ENCODE results near the gene FCER1G.
A peak's percentile ranks its signal among the peaks of the same experiment; 100 is the strongest.
"Not testable (repeated sequence)": the region's sequence is repeated elsewhere in the genome, so short reads cannot be mapped to it uniquely, and the experiment has no call there.

The FCER1G gene

DNA sequence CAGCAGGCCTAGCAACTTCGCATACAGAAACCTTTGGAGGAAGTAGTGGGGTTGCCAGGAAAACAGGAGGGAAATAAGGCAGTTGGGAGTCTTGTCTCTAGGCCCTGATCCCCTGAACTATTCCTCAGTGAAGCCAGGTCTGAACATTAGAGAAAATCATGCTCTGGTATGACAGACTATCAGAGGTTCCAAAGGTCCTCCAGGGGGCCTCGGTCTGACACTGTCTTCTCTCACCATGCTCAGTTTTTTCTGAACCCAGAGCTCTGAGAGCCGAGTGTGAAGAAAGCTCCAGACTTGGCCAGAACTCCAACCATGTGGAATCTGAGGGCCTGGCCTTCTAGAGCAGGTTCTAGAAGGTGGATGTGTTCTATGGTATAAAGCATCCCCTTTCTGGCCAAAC, 14.8 kb downstream of the FCER1G start:
- DNase-seq (ENCODE audit: low spot score): no peak

GRCh38 chr1:161230762-161231161, 15.7 kb downstream of the FCER1G start:
- no peak for DNase-seq (ENCODE audit: low spot score)

DNA sequence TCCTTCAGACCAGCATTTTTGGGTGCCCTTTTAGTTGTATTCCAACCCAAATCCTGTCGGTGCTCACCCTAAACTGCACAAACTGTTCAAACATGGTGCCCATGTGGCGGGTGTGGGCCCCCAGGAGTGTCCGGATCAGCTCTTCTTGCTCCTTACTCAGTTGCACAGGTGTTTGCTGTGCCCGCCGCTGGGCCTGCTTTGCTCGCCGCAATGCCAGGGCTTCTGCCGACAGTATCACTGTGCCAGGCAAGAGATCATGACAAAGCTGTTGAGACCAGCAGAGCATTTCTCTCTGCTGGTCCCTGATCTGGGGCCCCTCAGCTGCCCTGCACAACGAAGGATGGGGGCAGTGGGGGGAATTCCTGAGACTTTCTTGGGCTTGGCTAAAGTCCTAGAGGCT, 18.0 kb downstream of the FCER1G start:
- DNase-seq (ENCODE audit: low spot score): no peak

DNA sequence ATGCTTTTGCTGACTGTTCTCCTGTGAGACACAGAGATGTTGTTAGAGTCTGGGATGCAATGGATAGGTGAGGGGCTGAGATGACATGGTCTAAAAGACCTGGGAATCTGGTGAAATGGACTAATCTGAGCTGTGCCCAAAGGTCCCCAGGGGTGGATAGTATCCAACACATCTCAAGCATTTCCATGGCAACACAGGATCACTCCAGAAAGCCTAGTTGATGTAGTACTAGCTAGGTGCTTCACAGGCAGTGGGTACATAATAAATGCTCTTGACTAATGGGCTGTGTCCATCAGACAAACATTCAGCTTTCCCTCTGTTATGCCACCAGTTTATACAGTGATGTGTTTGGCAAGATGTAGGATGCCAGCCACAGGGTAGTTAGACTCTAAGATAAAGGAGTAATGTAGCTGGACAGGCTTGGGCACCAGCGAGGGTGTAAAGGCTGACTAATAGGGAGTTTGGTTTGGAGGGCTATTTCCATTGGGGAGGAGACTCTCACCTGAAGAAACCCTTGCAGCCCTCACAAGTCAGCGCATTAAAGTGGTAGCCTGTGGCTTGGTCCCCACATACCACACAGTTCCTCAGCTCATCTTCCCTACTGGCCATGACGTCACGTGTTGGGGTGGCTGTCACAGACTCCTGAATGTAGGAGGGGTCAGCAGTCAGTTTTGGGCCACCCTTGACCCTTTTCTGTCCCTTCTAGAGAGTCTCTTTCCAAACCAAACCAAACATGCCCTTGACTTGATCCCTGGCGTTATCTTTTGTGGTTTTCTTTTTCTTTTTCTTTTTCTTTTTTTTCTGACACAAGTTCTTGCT, 21.1 kb downstream of the FCER1G start:
- DNase-seq (ENCODE audit: low spot score): no peak

- DNase-seq (ENCODE audit: low spot score): peak; percentile 46
Observed at GRCh38 chr1:161238039-161238473, 23.0 kb downstream of the FCER1G start, which contains the start of gene NR1I3. Gene NR1I3 (minus strand): TSS chr1:161238203. CDS start chr1:161236565, 1,638 bp downstream.

DNA sequence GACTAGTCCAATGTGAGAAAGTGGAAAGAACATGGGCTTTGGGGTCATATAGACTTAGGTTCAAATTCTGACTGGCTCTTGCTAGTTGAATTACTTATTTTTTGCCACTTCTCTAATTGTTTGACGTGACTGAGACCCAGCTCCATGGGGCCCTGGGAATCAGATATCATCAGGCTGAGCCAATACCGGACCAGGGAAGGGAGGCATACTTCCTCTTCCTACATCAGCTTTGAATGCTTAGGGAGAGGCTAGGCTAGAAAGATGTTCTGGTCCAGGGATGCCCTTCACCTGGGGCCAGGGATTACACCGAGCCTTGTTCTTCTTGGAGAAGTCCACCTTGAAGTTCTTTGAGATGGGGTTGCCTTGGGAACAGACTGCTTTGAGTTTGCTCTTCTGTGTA, 26.6 kb downstream of the FCER1G start:
- DNase-seq (ENCODE audit: low spot score): no peak

DNA sequence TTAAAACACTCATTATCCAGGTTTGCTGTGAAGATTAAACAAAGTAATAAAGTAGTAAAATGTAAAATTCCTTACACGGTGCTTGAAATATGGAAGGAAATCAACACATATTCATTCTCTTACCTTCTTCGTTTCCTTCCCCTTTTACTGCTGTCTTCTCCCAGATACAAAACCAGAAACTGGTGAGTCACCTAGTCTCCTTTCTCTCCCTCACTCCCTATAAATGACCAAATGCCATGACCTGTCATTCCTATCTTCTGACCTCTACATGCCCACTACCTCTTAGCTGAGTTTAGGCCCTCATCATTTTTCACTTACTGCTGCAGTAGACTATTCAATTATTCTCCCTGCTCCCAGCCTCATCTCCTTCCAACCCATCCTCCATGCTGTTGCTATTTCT, 27.2 kb downstream of the FCER1G start:
- no peak for DNase-seq (ENCODE audit: low spot score)

DNA sequence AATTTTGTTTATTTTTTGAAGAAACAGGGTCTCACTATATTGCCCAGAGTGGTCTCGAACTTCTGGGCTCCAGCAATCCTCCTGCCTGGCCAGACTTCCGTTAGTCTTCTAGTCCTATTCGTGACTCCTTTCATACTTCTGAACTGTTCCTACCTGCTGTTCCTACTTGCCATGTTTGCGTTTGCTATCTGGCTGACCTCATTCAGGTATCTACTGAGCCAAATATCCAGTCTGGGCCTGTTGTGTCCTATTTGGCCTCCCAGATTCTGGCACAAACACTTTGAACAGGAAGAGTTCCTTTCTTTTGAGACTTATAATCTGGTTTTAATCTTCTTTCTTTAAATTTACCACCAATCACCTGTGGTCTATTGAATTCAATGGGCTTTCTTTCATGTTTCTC, 29.8 kb downstream of the FCER1G start:
- no peak for DNase-seq (ENCODE audit: low spot score)

DNA sequence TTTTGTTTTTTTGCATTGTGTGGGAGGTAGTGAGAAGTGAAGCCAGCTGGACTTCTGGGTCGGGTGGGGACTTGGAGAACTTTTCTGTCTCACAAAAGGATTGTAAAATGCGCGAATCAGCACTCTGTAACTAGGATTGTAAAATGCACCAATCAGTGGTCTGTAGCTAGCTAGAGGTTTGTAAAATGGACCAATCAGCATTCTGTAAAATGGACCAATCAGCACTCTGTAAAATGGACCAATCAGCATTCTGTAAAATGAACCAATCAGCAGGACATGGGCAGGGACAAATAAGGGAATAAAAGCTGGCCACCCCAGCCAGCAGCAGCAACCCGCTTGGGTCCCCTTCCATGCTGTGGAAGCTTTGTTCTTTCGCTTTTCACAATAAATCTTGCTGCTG, 35.0 kb downstream of the FCER1G start:
- DNase-seq (ENCODE audit: low spot score): not testable (repeated sequence)

DNA sequence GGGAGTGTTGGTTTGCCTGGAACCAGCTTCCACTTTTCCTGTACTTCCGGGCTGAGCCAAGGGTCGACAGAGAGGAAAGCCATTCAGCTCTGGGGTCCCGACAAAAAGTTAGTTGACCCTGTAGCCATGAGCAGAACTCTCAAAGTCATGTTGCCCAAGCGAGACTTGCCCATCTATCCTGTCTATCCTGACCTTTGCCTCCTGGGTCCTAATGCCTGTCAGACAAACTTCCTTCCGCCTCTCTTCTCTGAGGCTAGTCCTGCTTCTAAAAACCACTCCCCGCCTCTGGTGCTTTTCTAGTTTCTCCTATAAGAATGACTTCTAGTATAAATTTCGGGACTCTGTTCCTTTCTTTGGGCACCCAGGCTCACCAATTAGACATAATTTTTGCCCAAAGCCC, 35.7 kb downstream of the FCER1G start:
- DNase-seq (ENCODE audit: low spot score): no peak

- DNase-seq (ENCODE audit: low spot score): no peak
Observed at GRCh38 chr1:161251579-161251978, 36.5 kb downstream of the FCER1G start.

DNA sequence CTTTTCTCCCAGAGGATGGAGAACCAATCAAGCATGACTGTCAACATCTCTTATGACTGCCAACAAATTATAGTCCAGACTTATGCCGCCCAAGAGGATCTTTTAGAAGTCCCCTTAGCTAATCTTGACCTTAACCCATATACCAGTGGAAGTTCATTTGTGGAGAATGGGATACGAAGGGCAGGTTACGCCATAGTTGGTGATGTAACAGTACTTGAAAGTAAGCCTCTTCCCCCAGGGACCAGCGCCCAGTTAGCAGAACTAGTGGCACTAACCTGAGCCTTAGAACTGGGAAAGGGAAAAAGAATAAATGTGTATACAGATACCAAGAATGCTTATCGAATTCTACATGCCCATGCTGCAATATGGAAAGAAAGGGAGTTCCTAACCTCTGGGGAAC, 40.2 kb downstream of the FCER1G start:
- DNase-seq (ENCODE audit: low spot score): not testable (repeated sequence)

- not testable (repeated sequence) for DNase-seq (ENCODE audit: low spot score)
Observed at GRCh38 chr1:161255955-161256520, 40.9 kb downstream of the FCER1G start.

- DNase-seq (ENCODE audit: low spot score): not testable (repeated sequence)
Observed at GRCh38 chr1:161257109-161257508, 42.0 kb downstream of the FCER1G start.

DNA sequence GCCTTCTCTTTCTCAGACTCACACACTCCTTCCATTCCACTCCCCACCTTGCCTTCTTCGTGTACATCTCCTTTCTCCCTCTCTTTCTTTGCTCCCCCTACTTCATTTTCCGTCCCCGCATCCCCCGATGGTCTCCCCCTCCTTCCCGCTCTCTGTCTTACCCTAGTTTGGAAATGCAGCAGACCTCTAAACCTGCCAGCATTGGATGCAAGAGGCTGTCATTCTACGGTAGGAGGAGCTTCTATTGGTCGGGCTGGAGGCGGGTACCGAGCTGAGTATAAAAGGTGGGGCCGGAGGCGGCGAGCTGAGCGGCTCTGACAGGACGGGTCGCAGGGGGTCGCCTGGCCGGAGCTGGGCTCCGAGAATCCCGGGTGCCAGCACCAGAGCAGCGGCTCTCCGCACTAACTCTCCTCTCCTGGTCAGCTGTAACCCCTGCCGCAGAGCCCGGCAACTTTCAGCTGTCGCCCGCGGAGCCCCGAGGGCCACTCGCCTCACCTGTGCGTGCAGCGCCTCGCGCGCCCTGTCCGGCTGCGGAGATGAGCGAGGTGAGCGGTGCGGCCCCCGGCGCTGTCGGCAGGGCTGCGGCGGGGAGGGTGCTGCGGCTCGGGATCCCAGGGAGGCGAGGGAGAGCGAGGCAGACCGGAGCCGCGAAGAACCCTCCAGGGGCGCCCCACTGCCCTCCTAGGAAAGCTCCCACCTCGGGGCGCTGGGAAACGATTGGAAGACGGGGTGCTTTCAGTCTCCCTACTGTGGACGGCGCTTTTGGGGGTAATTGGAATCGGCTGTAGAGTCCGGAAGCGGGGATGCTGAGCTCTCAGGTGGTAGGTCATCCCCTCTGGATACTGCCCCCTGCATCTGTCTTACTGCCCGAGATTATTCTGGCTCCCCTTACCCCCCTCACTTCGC, 43.6 kb downstream of the FCER1G start, which contains the start of gene PCP4L1:
Gene PCP4L1, plus strand, starts transcription at position 307 of the 906 bp plus-strand sequence. Its CDS starts 230 bp downstream, at position 537.
- peak; percentile 62 for DNase-seq (ENCODE audit: low spot score)

- DNase-seq (ENCODE audit: low spot score): no peak
Observed at GRCh38 chr1:161259345-161259702, 44.2 kb downstream of the FCER1G start.

GRCh38 chr1:161259765-161260164, 44.7 kb downstream of the FCER1G start:
- no peak for DNase-seq (ENCODE audit: low spot score)

DNA sequence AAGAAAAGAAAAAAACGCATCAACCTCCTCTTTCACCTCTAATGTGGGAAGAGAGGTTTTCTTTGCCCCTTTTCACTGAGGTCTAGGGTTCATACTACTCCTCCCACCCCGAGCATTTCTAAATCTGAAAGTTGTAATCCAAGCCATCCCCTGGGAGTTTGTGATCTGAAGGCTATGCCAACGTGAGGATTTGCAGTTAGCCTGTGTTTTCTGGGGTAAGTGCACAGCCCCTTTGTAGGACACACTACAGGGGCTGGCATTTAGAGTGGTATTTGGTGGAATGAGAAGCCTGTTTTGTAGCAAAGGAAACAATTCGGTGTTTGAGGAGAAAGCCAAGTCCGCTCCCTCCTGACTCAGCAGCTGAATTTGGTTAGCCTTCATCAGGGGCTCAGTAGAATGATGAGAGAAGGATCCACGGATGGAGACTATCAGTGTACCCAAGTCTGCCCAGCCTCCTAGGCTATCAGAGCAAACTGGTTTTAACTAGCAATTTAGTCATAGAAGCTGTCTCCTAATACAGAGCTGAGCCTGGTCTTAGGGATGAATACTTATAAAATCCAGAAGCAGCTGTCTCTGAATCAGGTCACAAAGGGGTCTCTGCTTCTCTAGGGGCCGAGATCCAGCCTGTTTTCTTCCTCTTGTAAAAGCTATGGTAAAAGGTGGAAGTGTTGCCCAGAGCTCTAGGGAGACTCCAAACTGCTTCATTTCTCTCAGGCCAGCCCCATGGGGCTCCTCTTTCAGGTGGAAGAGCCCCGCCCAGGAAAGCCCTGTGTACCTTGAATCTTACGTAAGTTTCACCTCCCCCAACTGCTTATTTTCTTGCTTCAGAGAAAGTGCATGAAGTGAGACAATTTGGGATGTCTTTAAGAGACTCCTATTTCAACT, 45.5 kb downstream of the FCER1G start:
- DNase-seq (ENCODE audit: low spot score): no peak

DNA sequence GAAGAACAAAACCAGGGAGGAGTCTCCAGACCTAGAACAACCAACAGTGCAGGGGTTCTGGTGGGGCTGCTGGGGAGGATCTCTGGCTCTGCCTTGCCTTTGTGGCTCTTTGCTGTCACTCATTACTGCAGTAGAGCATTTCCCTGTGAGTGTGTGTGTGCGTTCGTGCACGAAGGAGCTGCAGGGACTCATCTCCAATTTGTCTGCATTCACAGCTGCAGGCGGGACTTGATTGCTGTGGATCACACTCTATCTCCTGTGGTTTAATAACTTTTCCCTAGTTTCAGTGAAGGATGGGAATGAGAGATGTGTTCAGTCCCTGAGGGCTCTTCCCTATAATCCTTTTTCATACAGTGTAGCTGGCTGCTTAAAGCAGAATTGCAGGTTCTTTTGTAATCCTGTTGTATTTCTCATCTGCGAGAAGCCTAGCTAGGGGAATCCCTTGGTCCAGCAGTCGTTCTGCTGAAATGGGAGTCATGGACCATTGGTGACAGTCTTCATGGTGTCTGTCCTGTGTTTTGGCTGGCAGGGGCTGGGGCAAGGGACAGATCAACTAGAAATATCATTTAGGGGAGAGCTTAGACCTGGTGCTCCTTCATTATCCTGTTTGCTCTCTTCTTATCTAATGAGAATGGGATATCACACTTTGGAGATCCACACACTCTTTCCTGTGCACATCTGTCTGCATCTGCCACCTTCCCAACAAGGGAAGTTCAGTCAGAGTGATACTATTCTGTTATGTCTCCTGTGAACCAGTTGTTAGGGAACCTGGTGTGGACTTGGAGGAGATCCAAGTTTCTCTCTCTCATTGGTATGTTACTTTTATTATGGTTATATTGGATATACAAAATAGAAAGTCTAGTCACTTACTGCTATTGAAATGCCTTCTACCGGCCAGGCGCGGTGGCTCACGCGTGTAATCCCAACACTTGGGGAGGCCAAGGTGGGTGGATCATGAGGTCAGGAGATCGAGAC, 46.5 kb downstream of the FCER1G start:
- DNase-seq (ENCODE audit: low spot score): no peak

GRCh38 chr1:161265305-161265704, 50.2 kb downstream of the FCER1G start:
- DNase-seq (ENCODE audit: low spot score): no peak

All from AG08395 (cell line).